ENCODE measurements around the gene NAPEPLD.

Gene NAPEPLD

DNA sequence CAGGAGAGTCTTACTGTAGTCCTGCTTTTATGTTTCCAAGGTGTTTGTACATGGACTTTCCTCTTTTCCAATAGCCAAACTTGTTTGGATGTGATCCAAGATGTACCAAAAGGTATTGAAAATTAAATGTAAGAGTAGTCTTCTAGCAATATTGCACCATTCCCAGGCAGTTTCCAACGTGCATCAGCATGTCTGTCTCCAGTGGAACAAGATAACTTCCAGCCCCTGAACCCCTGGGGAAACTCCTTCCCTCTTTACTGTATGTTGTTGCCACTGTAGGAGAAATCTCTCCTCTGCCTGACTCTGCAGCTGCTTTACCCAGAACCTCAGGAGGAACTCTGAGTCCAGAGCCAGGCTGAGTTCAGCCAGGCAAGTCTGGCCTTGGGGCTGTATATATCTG is 55.5 kb downstream of the NAPEPLD start:
- TF ChIP-seq POLR2AphosphoS5 (IDR thresholded peaks at IDR 0.05; ENCODE audit: low read depth, low read length) (no peak), FOXP2 (optimal IDR thresholded peaks at IDR 0.05; ENCODE audit: borderline replicate concordance, extremely low read depth, extremely low read length, insufficient read depth) (no peak), SIN3A (IDR thresholded peaks at IDR 0.05; ENCODE audit: borderline replicate concordance, insufficient read depth, low read length) (no peak), TAF1 (IDR thresholded peaks at IDR 0.05; ENCODE audit: borderline replicate concordance, insufficient read depth, low read length) (no peak)

DNA sequence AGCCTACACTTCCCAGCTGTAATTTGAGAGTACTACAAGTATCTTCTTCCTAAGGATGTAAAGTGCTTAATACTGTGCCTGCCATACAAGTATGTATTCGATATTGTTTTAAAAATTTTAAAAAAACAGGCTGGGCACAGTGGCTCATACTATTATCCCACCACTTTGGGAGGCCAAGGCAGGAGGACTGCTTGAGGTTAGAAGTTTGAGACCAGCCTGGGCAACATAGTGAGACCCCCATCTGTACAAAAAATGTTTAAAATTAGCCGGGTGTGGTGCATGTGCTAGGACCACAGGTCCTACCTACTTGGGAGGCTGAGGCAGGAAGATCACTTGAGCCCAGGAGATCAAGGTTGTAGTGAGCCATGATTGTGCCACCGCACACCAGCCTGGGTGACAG is 65.7 kb downstream of the NAPEPLD start:
- TF ChIP-seq TAF1 (IDR thresholded peaks at IDR 0.05; ENCODE audit: borderline replicate concordance, insufficient read depth, low read length): no peak

DNA sequence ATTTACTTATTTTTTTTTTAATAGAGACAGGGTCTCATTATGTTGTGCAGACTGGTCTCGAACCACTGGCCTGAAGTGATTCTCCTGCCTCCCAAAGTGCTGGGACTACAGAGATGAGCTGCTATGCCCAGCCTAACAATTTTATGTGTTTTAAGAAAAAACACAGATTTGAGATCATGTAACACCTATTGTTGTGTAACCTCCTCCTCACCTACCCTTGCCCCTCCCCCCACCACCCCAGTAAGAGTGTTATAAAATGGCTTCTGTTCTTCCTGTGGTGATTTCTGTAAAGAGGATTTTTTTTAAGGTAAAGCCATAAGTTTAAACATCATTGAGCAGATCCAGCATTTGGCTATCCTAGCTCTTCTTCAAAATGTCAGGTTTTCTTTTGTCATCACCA is 66.4 kb downstream of the NAPEPLD start:
- TF ChIP-seq FOXP2 (optimal IDR thresholded peaks at IDR 0.05; ENCODE audit: borderline replicate concordance, extremely low read depth, extremely low read length, insufficient read depth) (no peak), POLR2AphosphoS5 (IDR thresholded peaks at IDR 0.05; ENCODE audit: low read depth, low read length) (no peak), TAF1 (IDR thresholded peaks at IDR 0.05; ENCODE audit: borderline replicate concordance, insufficient read depth, low read length) (no peak), SIN3A (IDR thresholded peaks at IDR 0.05; ENCODE audit: borderline replicate concordance, insufficient read depth, low read length) (no peak)
- TF ChIP-seq, protein P1, sequence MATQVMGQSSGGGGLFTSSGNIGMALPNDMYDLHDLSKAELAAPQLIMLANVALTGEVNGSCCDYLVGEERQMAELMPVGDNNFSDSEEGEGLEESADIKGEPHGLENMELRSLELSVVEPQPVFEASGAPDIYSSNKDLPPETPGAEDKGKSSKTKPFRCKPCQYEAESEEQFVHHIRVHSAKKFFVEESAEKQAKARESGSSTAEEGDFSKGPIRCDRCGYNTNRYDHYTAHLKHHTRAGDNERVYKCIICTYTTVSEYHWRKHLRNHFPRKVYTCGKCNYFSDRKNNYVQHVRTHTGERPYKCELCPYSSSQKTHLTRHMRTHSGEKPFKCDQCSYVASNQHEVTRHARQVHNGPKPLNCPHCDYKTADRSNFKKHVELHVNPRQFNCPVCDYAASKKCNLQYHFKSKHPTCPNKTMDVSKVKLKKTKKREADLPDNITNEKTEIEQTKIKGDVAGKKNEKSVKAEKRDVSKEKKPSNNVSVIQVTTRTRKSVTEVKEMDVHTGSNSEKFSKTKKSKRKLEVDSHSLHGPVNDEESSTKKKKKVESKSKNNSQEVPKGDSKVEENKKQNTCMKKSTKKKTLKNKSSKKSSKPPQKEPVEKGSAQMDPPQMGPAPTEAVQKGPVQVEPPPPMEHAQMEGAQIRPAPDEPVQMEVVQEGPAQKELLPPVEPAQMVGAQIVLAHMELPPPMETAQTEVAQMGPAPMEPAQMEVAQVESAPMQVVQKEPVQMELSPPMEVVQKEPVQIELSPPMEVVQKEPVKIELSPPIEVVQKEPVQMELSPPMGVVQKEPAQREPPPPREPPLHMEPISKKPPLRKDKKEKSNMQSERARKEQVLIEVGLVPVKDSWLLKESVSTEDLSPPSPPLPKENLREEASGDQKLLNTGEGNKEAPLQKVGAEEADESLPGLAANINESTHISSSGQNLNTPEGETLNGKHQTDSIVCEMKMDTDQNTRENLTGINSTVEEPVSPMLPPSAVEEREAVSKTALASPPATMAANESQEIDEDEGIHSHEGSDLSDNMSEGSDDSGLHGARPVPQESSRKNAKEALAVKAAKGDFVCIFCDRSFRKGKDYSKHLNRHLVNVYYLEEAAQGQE (IDR thresholded peaks at IDR 0.05; ENCODE audit: insufficient read depth in 1 of 2, low read depth in 2 of 2, low read length in 2 of 2): no peak

DNA sequence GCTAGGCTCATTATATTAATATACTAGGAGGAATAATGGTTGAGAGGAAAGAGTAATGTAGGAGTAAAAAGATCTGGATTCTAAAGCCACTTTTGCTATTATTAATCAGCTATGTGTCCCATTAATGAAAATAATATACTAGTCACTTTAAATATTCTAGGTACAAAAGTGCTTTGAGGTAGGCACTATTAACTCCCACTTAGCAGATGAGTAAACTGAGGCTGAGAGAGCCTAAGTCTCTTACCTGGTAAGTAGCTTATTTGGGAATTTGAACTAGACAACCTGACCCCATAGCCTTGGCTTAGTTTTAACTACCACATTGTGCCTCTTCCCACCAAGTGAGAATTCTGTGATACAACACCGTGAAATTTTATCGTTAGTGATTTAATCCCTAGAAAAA is 68.0 kb downstream of the NAPEPLD start:
- TF ChIP-seq SIN3A (IDR thresholded peaks at IDR 0.05; ENCODE audit: borderline replicate concordance, insufficient read depth, low read length): no peak
- TF ChIP-seq TAF1 (IDR thresholded peaks at IDR 0.05; ENCODE audit: borderline replicate concordance, insufficient read depth, low read length): no peak
- TF ChIP-seq, protein P1 (IDR thresholded peaks at IDR 0.05; ENCODE audit: insufficient read depth in 1 of 2, low read depth in 2 of 2, low read length in 2 of 2): no peak
- TF ChIP-seq POLR2AphosphoS5 (IDR thresholded peaks at IDR 0.05; ENCODE audit: low read depth, low read length): no peak
- TF ChIP-seq FOXP2 (optimal IDR thresholded peaks at IDR 0.05; ENCODE audit: borderline replicate concordance, extremely low read depth, extremely low read length, insufficient read depth): no peak

DNA sequence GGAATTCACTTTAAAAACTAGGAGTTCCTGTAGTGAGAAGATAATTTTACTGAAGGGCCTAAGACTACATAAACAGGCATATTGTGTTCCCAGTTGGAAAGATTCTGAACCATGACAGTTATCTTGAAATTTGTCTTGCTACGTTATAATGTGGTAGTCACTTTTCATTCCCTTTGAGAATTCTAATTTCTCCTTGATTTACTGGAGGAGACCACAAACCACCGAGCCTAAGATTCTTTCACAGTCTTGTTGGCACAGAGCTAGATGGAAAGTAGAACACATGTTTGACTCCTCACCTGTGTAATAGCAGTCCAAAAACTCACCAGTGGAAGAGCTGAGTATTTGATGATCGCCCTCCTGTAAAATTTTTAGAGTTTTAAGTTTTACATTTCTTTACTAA is 69.1 kb downstream of the NAPEPLD start:
- TF ChIP-seq SIN3A (IDR thresholded peaks at IDR 0.05; ENCODE audit: borderline replicate concordance, insufficient read depth, low read length) (no peak), TAF1 (IDR thresholded peaks at IDR 0.05; ENCODE audit: borderline replicate concordance, insufficient read depth, low read length) (no peak), FOXP2 (optimal IDR thresholded peaks at IDR 0.05; ENCODE audit: borderline replicate concordance, extremely low read depth, extremely low read length, insufficient read depth) (no peak), POLR2AphosphoS5 (IDR thresholded peaks at IDR 0.05; ENCODE audit: low read depth, low read length) (no peak)
- TF ChIP-seq, protein P1 (IDR thresholded peaks at IDR 0.05; ENCODE audit: insufficient read depth in 1 of 2, low read depth in 2 of 2, low read length in 2 of 2): no peak

DNA sequence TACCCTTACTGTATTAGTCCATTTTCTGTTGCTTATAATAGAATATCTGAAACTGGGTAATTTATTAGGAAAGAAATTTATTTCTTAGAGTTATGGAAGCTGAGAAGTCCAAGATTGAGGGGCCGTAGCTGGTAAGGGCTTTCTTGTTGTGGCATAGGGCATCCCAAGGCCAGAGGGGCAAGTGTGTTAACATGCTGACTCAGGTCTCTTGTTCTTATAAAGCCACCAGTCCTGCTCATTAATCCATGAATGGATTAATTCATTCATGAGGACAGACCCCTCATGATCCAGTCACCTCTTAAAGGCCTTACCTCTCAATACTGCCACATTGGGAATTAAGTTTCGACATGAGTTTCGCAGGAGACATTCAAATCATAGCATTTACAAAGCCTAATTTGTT is 71.6 kb downstream of the NAPEPLD start:
- TF ChIP-seq SIN3A (IDR thresholded peaks at IDR 0.05; ENCODE audit: borderline replicate concordance, insufficient read depth, low read length) (no peak), POLR2AphosphoS5 (IDR thresholded peaks at IDR 0.05; ENCODE audit: low read depth, low read length) (no peak), FOXP2 (optimal IDR thresholded peaks at IDR 0.05; ENCODE audit: borderline replicate concordance, extremely low read depth, extremely low read length, insufficient read depth) (no peak), TAF1 (IDR thresholded peaks at IDR 0.05; ENCODE audit: borderline replicate concordance, insufficient read depth, low read length) (no peak)
- TF ChIP-seq, protein P1 (IDR thresholded peaks at IDR 0.05; ENCODE audit: insufficient read depth in 1 of 2, low read depth in 2 of 2, low read length in 2 of 2): no peak

All from PFSK-1 (cell line).